ENCODE measurements around the gene EXOC4.

Gene EXOC4

DNA sequence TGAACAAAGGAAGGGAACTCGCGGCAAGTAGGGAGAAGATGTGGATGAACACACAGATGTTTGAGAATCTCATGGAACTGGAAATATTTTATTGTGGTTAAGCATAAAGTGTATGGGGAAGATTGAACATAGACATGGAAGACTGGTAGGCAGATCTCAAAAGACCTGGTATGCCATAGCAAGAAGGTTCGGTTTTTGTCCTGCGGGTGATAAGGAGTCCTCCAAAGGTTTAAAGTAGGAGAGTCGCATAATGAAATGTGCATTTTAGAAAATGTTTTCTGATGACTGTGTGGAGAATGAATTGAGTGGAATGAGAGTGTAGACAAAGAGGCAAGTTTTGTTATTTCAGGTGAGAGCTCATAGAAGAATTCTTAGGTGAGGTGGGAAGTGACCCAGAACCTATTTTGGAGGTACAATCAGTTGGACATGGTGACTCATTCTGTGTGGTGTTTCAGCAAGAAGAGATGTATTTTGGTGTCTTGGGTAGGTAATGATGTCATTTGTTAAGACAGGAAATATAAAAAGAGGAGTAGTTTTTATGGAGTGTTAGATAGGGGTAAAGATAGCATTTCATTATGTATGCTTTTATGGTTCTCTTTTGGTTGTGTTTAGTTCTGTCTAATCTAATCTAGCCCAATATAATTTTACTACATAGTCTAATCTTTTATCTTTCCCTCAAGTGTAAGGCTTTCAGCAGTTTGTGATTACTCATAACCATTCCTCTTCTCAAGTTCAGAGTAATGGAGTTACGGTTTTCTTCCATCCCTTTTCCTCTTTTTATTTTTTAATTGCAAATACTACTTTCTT lies 239.2 kb downstream of the EXOC4 start:
- no peak for DNase-seq (ENCODE audit: low spot score)

DNA sequence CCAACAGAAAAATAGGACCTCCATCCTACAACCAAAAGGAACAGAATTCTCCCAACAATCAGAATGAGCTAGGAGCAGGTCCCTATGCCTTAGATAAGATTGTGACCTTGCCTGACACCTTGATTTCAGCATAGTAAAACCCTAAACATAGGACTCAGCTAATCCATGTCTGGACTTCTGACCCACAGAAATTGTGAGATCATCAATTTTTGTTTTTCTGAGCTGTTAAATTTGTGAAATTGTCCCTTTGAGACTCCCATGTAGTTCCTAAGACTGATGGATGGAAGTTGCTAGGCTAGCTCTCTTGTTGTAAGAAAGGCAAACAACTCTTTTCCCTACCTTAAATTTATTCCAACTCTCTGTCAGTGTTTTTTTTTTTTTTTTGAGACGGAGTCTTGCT lies 244.2 kb downstream of the EXOC4 start:
- DNase-seq (ENCODE audit: low spot score) = no peak

- no peak for DNase-seq (ENCODE audit: low spot score)
Observed at GRCh38 chr7:133501771-133502170, 248.9 kb downstream of the EXOC4 start.

DNA sequence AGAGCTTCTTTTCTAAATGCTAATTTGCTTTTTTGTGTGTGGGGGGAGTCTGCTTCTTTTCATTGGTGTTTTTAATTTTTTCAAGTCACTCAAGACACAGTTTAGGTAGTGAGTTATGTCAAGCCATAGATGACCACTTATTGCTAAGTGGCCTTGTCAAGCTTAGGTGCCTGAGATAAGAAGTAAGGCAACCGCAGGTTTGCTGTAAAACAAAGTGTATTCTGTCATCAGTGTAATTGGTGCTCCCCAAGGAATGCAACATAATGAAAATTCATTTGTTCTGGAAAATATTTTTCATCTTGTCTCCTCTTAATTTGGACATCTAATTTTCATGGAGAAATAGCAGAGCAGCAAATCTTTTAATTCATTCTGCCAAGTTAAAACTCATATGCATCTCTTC lies 249.6 kb downstream of the EXOC4 start:
- DNase-seq (ENCODE audit: low spot score) = no peak

GRCh38 chr7:133502972-133503371 lies 250.1 kb downstream of the EXOC4 start:
- no peak for DNase-seq (ENCODE audit: low spot score)

GRCh38 chr7:133504825-133505224 lies 251.9 kb downstream of the EXOC4 start:
- no peak for DNase-seq (ENCODE audit: low spot score)

GRCh38 chr7:133509822-133510221 lies 256.9 kb downstream of the EXOC4 start:
- DNase-seq (ENCODE audit: low spot score) = no peak

DNA sequence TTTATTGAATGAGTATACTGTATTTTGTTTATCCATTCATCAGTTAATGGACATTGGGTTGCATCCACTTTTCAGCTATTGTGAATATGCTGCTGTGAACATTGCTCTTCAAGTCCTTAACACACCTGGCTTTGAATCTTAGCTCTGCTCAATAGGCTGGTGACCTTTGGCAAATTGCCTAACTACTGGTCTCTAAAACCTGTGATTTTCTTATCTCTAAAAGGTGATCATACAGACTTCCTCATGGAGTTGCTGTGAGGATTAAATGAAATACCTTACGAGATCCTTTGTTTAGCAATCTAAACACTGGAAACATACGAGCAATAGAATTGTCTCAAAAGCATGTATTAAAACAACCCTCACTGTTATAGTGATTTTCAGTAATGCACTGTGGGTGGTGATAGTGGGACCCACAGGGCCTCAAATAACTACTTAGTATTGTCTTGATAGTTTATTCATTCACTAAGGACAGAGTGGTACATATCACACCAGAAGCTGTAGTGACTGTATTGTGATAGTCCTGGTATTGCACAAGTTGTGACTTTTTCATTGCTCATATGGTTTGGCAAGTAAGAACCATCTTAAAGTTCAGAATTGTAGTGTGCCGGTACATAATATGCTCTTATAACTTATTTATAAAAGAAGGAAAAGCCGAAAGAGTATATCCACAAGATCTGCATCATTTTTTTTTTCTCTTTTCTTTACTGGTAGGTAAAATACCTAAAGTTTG lies 257.6 kb downstream of the EXOC4 start:
- no peak for DNase-seq (ENCODE audit: low spot score)

DNA sequence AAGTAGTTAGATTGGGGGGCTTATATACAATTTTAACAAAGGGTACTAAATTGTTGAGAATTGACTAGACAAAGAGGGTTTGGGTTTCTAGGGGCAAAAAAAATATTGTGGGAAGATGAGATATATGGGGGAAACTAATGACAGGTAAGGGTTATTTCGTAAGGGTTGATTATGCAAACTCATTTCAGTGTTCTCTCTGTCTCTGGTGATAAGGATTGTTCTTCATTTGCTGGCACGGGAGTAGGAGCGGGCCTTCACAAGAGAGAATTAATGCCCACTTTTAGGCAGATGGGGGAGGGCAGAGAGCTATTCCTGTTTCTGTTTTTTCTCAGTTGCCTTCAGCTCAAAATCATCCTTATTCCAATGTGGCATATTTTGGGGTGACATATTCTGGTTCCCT lies 258.4 kb downstream of the EXOC4 start:
- DNase-seq (ENCODE audit: low spot score) = no peak

DNA sequence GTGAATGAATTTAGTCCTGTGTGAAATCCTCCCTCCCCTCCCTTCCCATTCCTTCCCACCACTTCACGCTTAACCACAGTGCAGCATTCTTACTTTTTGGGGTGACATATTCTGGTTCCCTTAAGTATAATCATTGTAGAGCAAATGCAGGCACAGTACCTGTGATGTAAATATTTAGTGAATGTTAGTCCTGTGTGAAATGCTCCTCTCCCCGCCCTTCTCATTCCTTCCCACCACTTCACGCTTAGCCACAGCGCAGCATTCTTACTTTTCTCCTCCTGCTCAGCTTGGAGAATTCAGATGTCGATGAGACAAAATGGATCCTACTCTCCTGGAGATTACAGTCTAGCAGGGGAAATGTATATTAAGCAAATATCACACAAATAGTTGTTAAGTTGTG lies 258.8 kb downstream of the EXOC4 start:
- no peak for DNase-seq (ENCODE audit: low spot score)

DNA sequence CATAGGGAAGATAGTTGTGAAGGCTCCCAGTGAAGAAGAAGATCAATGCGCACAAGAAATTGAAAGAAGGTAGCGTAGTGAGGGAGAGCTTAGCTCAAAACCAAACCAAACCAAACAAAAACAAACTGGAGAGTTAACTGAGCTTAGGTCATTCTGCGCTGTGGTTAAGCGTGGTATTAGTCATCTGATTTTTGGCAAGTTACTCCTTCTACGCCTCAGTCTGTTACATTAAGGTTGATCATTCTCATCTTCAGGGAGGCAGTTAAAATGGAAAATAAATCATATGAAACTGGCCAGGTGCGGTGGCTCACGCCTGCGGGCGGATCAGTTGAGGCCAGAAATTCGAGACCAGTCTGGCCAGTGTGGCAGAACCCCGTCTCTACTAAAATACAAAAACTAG lies 259.7 kb downstream of the EXOC4 start:
- DNase-seq (ENCODE audit: low spot score) = no peak

GRCh38 chr7:133513608-133514007 lies 260.7 kb downstream of the EXOC4 start:
- DNase-seq (ENCODE audit: low spot score) = no peak

DNA sequence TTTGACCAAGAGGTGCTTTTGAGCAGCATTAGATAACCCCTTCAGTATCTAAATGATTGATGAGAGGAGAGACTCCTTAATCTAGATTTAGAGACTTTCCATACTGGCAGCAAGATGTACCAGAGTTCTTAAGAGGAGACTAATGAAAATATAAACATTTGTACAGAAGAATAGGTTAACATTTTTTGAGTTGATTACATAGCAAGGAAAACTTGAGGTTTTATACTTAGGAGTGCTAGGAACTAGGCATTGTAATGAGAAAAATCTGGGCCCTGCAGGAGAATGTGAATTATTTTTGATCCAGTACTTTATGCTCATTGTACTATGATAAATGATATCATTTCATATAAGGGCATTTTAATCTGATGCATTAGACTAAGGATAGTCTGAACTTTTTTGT lies 261.7 kb downstream of the EXOC4 start:
- DNase-seq (ENCODE audit: low spot score) = no peak

- no peak for DNase-seq (ENCODE audit: low spot score)
Observed at GRCh38 chr7:133517766-133518165, 264.9 kb downstream of the EXOC4 start.

DNA sequence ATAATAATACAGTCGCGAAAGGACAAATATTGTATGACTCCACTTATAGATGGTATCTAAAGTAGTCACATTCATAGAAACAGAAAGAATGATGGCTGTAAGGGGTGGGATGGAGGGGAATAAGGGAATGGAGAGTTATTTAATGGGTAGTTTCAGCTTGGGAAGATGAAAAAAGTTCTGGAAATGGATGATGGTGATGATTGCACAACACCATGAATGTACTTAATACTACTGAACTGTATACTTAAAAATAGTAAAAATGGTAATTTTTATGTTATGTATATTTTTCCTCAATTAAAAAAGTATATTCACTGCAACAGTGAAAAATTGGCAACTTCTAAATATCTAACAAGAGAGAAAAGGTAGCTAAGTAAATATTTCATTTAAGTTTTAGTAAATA lies 265.8 kb downstream of the EXOC4 start:
- DNase-seq (ENCODE audit: low spot score) = no peak

DNA sequence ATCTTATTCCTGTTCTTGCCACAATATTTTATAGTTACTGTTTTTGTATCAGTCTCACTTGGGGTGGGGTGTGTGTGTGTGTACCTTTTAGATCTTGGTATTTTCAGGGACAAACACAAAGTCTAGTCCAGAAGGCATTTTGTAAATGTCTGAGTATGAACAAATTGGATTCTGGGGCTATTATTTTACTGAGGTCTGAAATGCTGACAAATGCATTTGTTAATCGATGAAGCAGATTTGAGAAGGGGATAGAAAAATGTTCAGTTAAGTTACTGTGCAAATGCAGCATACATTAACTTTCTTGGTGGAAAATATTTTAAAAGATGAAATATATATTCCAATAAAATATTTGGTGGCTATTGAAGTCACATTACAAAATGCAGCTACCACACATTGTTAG lies 267.4 kb downstream of the EXOC4 start:
- DNase-seq (ENCODE audit: low spot score) = no peak

DNA sequence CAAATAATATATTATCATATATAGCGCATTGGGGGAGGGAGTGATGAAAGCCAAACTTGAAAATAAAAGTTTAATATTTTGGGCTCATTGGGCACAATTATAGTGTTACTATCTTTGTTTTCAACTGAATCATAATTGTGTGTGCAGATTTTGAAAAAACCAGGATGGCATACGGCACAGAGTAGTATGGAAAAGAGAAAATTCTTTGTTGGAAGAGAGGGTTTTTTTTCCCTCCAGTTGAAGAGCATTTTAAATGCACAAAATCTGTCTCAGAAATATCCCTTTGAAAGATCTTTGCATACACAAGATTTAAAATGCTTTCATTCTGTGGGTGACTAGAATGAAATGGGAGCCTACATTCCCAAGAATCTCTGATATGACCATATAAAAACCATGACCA lies 269.6 kb downstream of the EXOC4 start:
- no peak for DNase-seq (ENCODE audit: low spot score)

GRCh38 chr7:133528796-133529195 lies 275.9 kb downstream of the EXOC4 start:
- DNase-seq (ENCODE audit: low spot score) = no peak

DNA sequence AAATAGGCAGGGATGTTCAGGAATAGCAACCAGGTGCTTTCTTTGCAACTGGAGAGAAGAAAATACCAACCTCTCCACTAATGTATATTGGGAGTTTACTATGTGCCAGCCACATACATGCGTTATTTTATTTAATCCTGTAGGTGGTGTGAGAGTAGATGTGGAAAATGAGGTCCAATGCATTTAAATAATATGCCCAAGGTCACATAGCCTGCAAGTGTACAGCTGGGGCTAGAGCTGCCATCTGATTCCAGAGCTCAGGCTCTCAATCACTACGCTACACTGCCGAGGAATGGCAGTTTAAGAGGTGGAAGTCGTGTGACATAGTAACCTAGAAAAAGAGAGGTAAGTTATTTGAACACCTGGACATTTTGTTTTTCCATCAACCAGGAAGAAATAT lies 277.0 kb downstream of the EXOC4 start:
- DNase-seq (ENCODE audit: low spot score) = no peak

GRCh38 chr7:133530682-133531081 lies 277.8 kb downstream of the EXOC4 start:
- DNase-seq (ENCODE audit: low spot score) = no peak

- no peak for DNase-seq (ENCODE audit: low spot score)
Observed at GRCh38 chr7:133534816-133535215, 281.9 kb downstream of the EXOC4 start.

- DNase-seq (ENCODE audit: low spot score) = no peak
Observed at GRCh38 chr7:133535308-133535707, 282.4 kb downstream of the EXOC4 start.

DNA sequence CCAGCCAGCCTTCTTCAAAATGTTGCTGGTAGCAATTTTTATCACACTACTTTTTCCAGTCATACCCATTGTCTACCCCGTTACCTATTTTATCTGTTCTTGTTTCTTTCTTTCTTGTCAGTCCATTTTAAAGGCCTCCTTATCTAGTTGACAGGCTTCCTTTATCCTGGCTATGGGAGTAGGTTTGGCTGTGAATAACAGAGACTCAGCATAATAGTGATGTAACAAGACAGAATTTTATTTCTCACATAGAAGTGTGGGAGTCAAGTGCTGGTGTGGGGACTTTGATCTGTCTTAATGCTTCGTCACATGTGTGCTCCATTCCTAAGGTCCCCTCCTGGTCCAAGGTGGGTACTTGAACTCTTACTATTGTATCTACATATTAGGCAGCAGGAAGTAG lies 283.6 kb downstream of the EXOC4 start:
- DNase-seq (ENCODE audit: low spot score) = no peak

DNA sequence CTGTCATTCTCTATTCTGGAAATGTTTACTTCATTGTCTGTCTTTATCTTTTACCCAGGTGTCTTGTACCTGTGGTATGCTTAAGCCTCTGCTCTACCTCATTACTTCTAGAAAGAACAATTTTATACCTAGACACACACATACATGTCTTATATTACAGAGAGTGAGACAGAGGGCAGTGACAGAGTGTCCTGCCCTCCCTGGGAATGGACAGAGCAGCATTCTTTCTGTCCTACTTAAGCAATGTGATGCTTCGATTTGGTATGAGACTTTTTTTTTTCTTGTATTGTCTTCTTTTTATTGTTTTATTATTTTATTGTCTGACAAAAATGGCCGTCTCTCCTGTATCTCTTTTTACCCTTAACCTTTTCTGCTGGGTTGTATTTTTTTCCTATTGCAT lies 286.1 kb downstream of the EXOC4 start:
- DNase-seq (ENCODE audit: low spot score) = no peak

Measured in ecto neural progenitor cell (in vitro differentiated cells).